Mucosa of gallbladder (tissue), 1 donor: Measurements from ENCODE around the gene PAGE5. TPM values are rescaled to one million over a fixed set of nuclear protein-coding genes. Genes with fewer than 3 reads are reported as not detected.

Source experiments
- DNase-seq: peaks from one replicate; pipeline ENCODE4 v3.0.0-alpha.2; 2020; ENCODE audit warnings: low spot score
- total RNA-seq: library from RNA; stranded (reverse); gene quantifications from one replicate; pipeline ENCODE4 v1.2.1, GENCODE V29; 2021
- donor health status: DM: no; HTN: no; CAD: no.

The PAGE5 gene
- total RNA-seq = not detected

GRCh38 chrX:55220119-55220794, at the start of gene PAGE5:
TSS of gene PAGE5 (plus strand) at chrX:55220346. CDS start at chrX:55221383, 1,037 bp downstream.
- DNase-seq = no peak

GRCh38 chrX:55187281-55187680, 32.9 kb upstream of the PAGE5 start:
- DNase-seq = no peak

- DNase-seq = no peak
Observed at GRCh38 chrX:55196688-55197087, 23.5 kb upstream of the PAGE5 start.

GRCh38 chrX:55201930-55202579, 18.1 kb upstream of the PAGE5 start:
- DNase-seq = no peak

- no peak for DNase-seq
Observed at GRCh38 chrX:55206162-55206941, 13.8 kb upstream of the PAGE5 start.

- no peak for DNase-seq
Observed at GRCh38 chrX:55210931-55211677, 9.0 kb upstream of the PAGE5 start.

GRCh38 chrX:55213381-55213780, 6.8 kb upstream of the PAGE5 start:
- no peak for DNase-seq

- no peak for DNase-seq
Observed at GRCh38 chrX:55240788-55241340, 20.7 kb downstream of the PAGE5 start.

- DNase-seq = no peak
Observed at GRCh38 chrX:55253528-55253927, 33.4 kb downstream of the PAGE5 start.

- DNase-seq = no peak
Observed at GRCh38 chrX:55260806-55261205, 40.7 kb downstream of the PAGE5 start.

- DNase-seq = no peak
Observed at GRCh38 chrX:55264816-55265215, 44.7 kb downstream of the PAGE5 start, which contains the start of gene PAGE3. TSS of gene PAGE3 (minus strand) at chrX:55264916. CDS start at chrX:55263903, 1,013 bp downstream.

Other genes with a start within 250 kb of the PAGE5 start
- 0.12 TPM for gene PFKFB1, start 226.2 kb upstream of the PAGE5 start, total RNA-seq
- gene APEX2, start 220.0 kb upstream of the PAGE5 start, total RNA-seq = 16.3 TPM
- 0.78 TPM for gene ALAS2, start 189.4 kb upstream of the PAGE5 start, total RNA-seq
- gene PAGE2B, start 145.3 kb upstream of the PAGE5 start, total RNA-seq = not detected
- gene PAGE2, start 131.3 kb upstream of the PAGE5 start, total RNA-seq = not detected
- not detected for gene PAGE3, start 44.6 kb downstream of the PAGE5 start, total RNA-seq
- gene MAGEH1, start 231.8 kb downstream of the PAGE5 start, total RNA-seq = 24.6 TPM